H1 (cell line): ENCODE measurements around the gene HOATZ. TPM values are rescaled to one million over a fixed set of nuclear protein-coding genes. Genes with fewer than 3 reads are reported as not detected.

ENCODE experiments used
- CTCF ChIA-PET: fragments of 300-600 bp; sonication (Branson Sonifier 250); formaldehyde crosslinking; loops from one replicate; lab custom pipeline; 2021; ENCODE audit not compliant: partially characterized antibody; lab: Charles Lee
- POLR2A ChIA-PET: fragments of 300-600 bp; sonication (Branson Sonifier 250); formaldehyde crosslinking; loops from one replicate; lab custom pipeline; 2021; ENCODE audit warnings: inconsistent platforms; ENCODE audit not compliant: partially characterized antibody; lab: Charles Lee
- DNase-seq, 2 experiments: peaks; one replicate each; pipeline versions ENCODE4 v3.0.0 to v3.0.0-alpha.2; 2010 to 2022; ENCODE audit warnings: low spot score in 2 of 2, low read depth in 1 of 2, mixed read lengths in 1 of 2
- FAIRE-seq: peaks from 2 replicates; lab custom pipeline; 2011; peaks lifted over from hg19 to GRCh38; lab: Jason Lieb, UNC
- H2AFZ ChIP-seq: 2 replicates; pipeline ENCODE4 v1.8.1; 2012; ENCODE audit warnings: low read length, inconsistent platforms
- H2AK5ac ChIP-seq: 2 replicates; pipeline ENCODE4 v1.6.1; 2013; ENCODE audit warnings: low read depth, low read length
- H2BK120ac ChIP-seq: replicated peaks from 2 replicates; pipeline ENCODE3; 2013; ENCODE audit warnings: low read depth, low read length, inconsistent platforms
- H2BK12ac ChIP-seq: 2 replicates; pipeline ENCODE4 v1.6.1; 2013; ENCODE audit warnings: low read depth, low read length
- H2BK15ac ChIP-seq: 2 replicates; pipeline ENCODE4 v1.6.1; 2013; ENCODE audit warnings: low read length
- H2BK20ac ChIP-seq: 2 replicates; pipeline ENCODE4 v1.6.1; 2013; ENCODE audit warnings: low read length
- H2BK5ac ChIP-seq: 2 replicates; pipeline ENCODE4 v1.6.1; 2013; ENCODE audit warnings: low read depth, low read length
- H3K14ac ChIP-seq: 2 replicates; pipeline ENCODE4 v1.6.1; 2013; ENCODE audit warnings: inconsistent platforms; ENCODE audit not compliant: insufficient read length
- H3K18ac ChIP-seq: 2 replicates; pipeline ENCODE4 v1.6.1; 2013; ENCODE audit warnings: low read length; ENCODE audit errors: extremely low read depth
- H3K23ac ChIP-seq: 2 replicates; pipeline ENCODE4 v1.6.1; 2013; ENCODE audit warnings: inconsistent platforms; ENCODE audit not compliant: insufficient read length
- H3K23me2 ChIP-seq: 2 replicates; pipeline ENCODE4 v1.6.1; 2013; ENCODE audit warnings: low read depth, low read length
- H3K27ac ChIP-seq: 2 replicates; pipeline ENCODE4 v1.6.1; 2011; ENCODE audit warnings: low read depth, low read length, inconsistent platforms
- H3K27me3 ChIP-seq, 4 experiments: replicated peaks in 1 of 4; 1 replicate in 1 of 4; 2 replicates in 3 of 4; pipeline versions ENCODE4 v1.6.1 to v1.8.1; 2011 to 2013; ENCODE audit warnings: low read length in 3 of 4, mild to moderate bottlenecking in 3 of 4, inconsistent platforms in 2 of 4, mixed read lengths in 2 of 4, moderate library complexity in 1 of 4; ENCODE audit not compliant: control insufficient read depth in 3 of 4, insufficient read depth in 3 of 4; ENCODE audit errors: extremely low read depth in 1 of 4
- H3K36me3 ChIP-seq, 4 experiments: 2 replicates each; pipeline versions ENCODE4 v1.6.1 to v1.8.1; 2011 to 2013; ENCODE audit warnings: mild to moderate bottlenecking in 4 of 4, low read length in 3 of 4, moderate library complexity in 2 of 4, control low read depth in 1 of 4, inconsistent platforms in 1 of 4; ENCODE audit not compliant: insufficient read depth in 4 of 4, control insufficient read depth in 2 of 4
- H3K4ac ChIP-seq: replicated peaks from 2 replicates; pipeline ENCODE3; 2013; ENCODE audit warnings: low read length, low read depth, mixed read lengths, inconsistent platforms; ENCODE audit not compliant: insufficient read length
- H3K4me1 ChIP-seq, 4 experiments: replicated peaks in 1 of 4; 1 replicate in 1 of 4; 2 replicates in 3 of 4; pipeline versions ENCODE4 v1.6.1 to v1.8.1; 2011 to 2013; ENCODE audit warnings: low read length in 3 of 4, inconsistent platforms in 2 of 4, mixed read lengths in 1 of 4; ENCODE audit not compliant: insufficient read depth in 4 of 4, control insufficient read depth in 3 of 4
- H3K4me2 ChIP-seq, 2 experiments: 2 replicates each; pipeline versions ENCODE4 v1.6.1 to v1.8.1; 2011 to 2013; ENCODE audit warnings: low read depth in 2 of 2, low read length in 2 of 2, control low read depth in 1 of 2, inconsistent platforms in 1 of 2, mild to moderate bottlenecking in 1 of 2; ENCODE audit not compliant: insufficient read depth in 1 of 2
- H3K4me3 ChIP-seq, 4 experiments: fragments of 200-600, 300-600 bp in 1 of 4; sonication (generic), shearing (Covaris generic), sonication (Bioruptor Twin) in 1 of 4; 2 replicates each; pipeline versions ENCODE4 v1.5.1 to v1.8.1; 2011 to 2016; ENCODE audit warnings: low read length in 4 of 4, low read depth in 3 of 4, control low read depth in 2 of 4, inconsistent platforms in 2 of 4, mild to moderate bottlenecking in 2 of 4, mixed read lengths in 1 of 4, moderate library complexity in 1 of 4; ENCODE audit not compliant: insufficient read depth in 2 of 4; ENCODE audit errors: extremely low read depth in 1 of 4
- H3K56ac ChIP-seq: replicated peaks from 2 replicates; pipeline ENCODE3; 2013; ENCODE audit warnings: low read depth, mild to moderate bottlenecking, mixed read lengths, low read length, inconsistent platforms; ENCODE audit not compliant: insufficient read length
- H3K79me1 ChIP-seq: 2 replicates; pipeline ENCODE4 v1.6.1; 2013; ENCODE audit warnings: low read depth, low read length, control low read depth
- H3K79me2 ChIP-seq, 2 experiments: 2 replicates each; pipeline versions ENCODE4 v1.6.1 to v1.8.1; 2012 to 2013; ENCODE audit warnings: low read length in 2 of 2, mild to moderate bottlenecking in 2 of 2, inconsistent platforms in 1 of 2; ENCODE audit not compliant: insufficient read depth in 2 of 2, control insufficient read depth in 1 of 2
- H3K9ac ChIP-seq, 4 experiments: replicated peaks in 1 of 4; 1 replicate in 1 of 4; 2 replicates in 3 of 4; pipeline versions ENCODE4 v1.6.1 to v1.8.1; 2011 to 2013; ENCODE audit warnings: low read depth in 3 of 4, low read length in 3 of 4, control low read depth in 2 of 4, mild to moderate bottlenecking in 2 of 4, moderate library complexity in 2 of 4, inconsistent platforms in 1 of 4; ENCODE audit errors: extremely low read depth in 1 of 4
- H3K9me3 ChIP-seq, 2 experiments: 2 replicates each; pipeline versions ENCODE4 v1.6.1 to v1.8.1; 2012 to 2013; ENCODE audit warnings: mild to moderate bottlenecking in 2 of 2, moderate library complexity in 2 of 2, control low read depth in 1 of 2, inconsistent platforms in 1 of 2, low read depth in 1 of 2, low read length in 1 of 2, mixed read lengths in 1 of 2; ENCODE audit not compliant: insufficient read depth in 2 of 2
- H4K20me1 ChIP-seq, 2 experiments: replicated peaks in 1 of 2; 2 replicates each; pipeline versions ENCODE3 to v1.8.1; 2011 to 2013; ENCODE audit warnings: inconsistent platforms in 2 of 2, low read length in 2 of 2, mild to moderate bottlenecking in 1 of 2; ENCODE audit not compliant: insufficient read depth in 2 of 2, control insufficient read depth in 1 of 2
- H4K5ac ChIP-seq: 2 replicates; pipeline ENCODE4 v1.6.1; 2013; ENCODE audit warnings: low read length, low read depth, mixed read lengths, inconsistent platforms; ENCODE audit not compliant: insufficient read length
- H4K8ac ChIP-seq: 2 replicates; pipeline ENCODE4 v1.8.0; 2013; ENCODE audit warnings: mild to moderate bottlenecking, moderate library complexity, low read length, inconsistent platforms; ENCODE audit not compliant: insufficient read depth; ENCODE audit errors: extremely low read depth
- H4K91ac ChIP-seq: replicated peaks from 2 replicates; pipeline ENCODE3; 2013; ENCODE audit warnings: low read length, mixed read lengths, inconsistent platforms; ENCODE audit not compliant: insufficient read length
- CHD1 ChIP-seq: IDR thresholded peaks from 2 replicates; pipeline ENCODE4 v1.6.1; 2012; ENCODE audit warnings: low read depth, low read length, improper control_type of control experiment
- CHD2 ChIP-seq: IDR thresholded peaks from 2 replicates; pipeline ENCODE4 v1.6.1; 2012; ENCODE audit warnings: low read length, improper control_type of control experiment
- GABPA ChIP-seq: IDR thresholded peaks from 2 replicates; pipeline ENCODE4 v1.6.1; 2011; ENCODE audit warnings: mild to moderate bottlenecking, low read length, moderate library complexity, borderline replicate concordance; ENCODE audit not compliant: insufficient read depth
- HDAC2 ChIP-seq, 2 experiments: fragments of 300-600 bp in 1 of 2; sonication (generic) in 1 of 2; IDR thresholded peaks; 2 replicates each; pipeline ENCODE4 v1.6.1; 2011 to 2012; ENCODE audit warnings: low read depth in 2 of 2, low read length in 2 of 2, mild to moderate bottlenecking in 2 of 2, moderate library complexity in 2 of 2, borderline replicate concordance in 1 of 2, inconsistent platforms in 1 of 2
- JUND ChIP-seq: IDR thresholded peaks from 2 replicates; pipeline ENCODE4 v1.6.1; 2011; ENCODE audit warnings: mild to moderate bottlenecking, improper control_type of control experiment, low read length
- KDM5A ChIP-seq: fragments of 200-600 bp; IDR thresholded peaks from 2 replicates; pipeline ENCODE4 v1.7.1; 2012; ENCODE audit warnings: mild to moderate bottlenecking, low read length, inconsistent platforms, mixed read lengths
- POLR2A ChIP-seq, 2 experiments: IDR thresholded peaks; 1 replicate in 1 of 2; 2 replicates in 1 of 2; pipeline ENCODE4 v1.6.1; 2011; ENCODE audit warnings: low read depth in 2 of 2, low read length in 2 of 2, mild to moderate bottlenecking in 2 of 2; ENCODE audit errors: control extremely low read depth in 1 of 2
- POU5F1 ChIP-seq: IDR thresholded peaks from 2 replicates; pipeline ENCODE4 v1.6.1; 2011; ENCODE audit warnings: low read depth, mild to moderate bottlenecking, low read length, moderate library complexity
- RAD21 ChIP-seq, 2 experiments: IDR thresholded peaks in 1 of 2; conservative IDR thresholded peaks in 1 of 2; 2 replicates each; pipeline ENCODE4 v1.6.1; 2011; ENCODE audit warnings: low read depth in 2 of 2, low read length in 2 of 2, improper control_type of control experiment in 1 of 2, inconsistent platforms in 1 of 2, mild to moderate bottlenecking in 1 of 2, moderate library complexity in 1 of 2
- SP1 ChIP-seq: IDR thresholded peaks from 2 replicates; pipeline ENCODE4 v1.6.1; 2011; ENCODE audit warnings: low read depth, low read length
- TAF7 ChIP-seq: optimal IDR thresholded peaks from 2 replicates; pipeline ENCODE3; 2011; ENCODE audit warnings: low read depth, mild to moderate bottlenecking, inconsistent platforms, low read length, moderate library complexity, borderline replicate concordance
- TCF12 ChIP-seq: IDR thresholded peaks from 2 replicates; pipeline ENCODE4 v1.6.1; 2011; ENCODE audit warnings: low read depth, mild to moderate bottlenecking, low read length
- USF2 ChIP-seq: IDR thresholded peaks from 2 replicates; pipeline ENCODE4 v1.6.1; 2011; ENCODE audit warnings: low read length, improper control_type of control experiment
- WGBS, 2 experiments: shearing (Covaris generic) in 1 of 2; methylation state at CpG; one replicate each; pipeline versions ENCODE4 v1.1.6 to v1.1.7; 2013 to 2015; ENCODE audit warnings: low lambda C conversion rate in 2 of 2, mixed read lengths in 2 of 2, inconsistent platforms in 1 of 2, low coverage in 1 of 2, missing lambda C conversion rate in 1 of 2; ENCODE audit not compliant: insufficient replicate concordance in 2 of 2, insufficient coverage in 1 of 2, insufficient read length in 1 of 2; ENCODE audit errors: extremely low coverage in 1 of 2, missing lambda C conversion rate in 1 of 2; 5-methylcytosine and 5-hydroxymethylcytosine counted together
- polyA plus RNA-seq, 7 experiments: library from polyadenylated mRNA; depleted of rRNA in 3 of 7; stranded (reverse) in 5 of 7; unstranded in 2 of 7; fragments of >200 nt in 5 of 7; fragments of 200-250 nt in 2 of 7; gene quantifications; 1 replicate in 5 of 7; 2 replicates in 1 of 7; 4 replicates in 1 of 7; pipeline versions ENCODE4 v1.2.1 to v1.2.3, GENCODE V29; 2011 to 2013; ENCODE audit warnings: missing spikeins in 2 of 7, mixed read lengths in 2 of 7
- total RNA-seq: library from RNA; stranded (reverse); fragmentation: NEBNext Ultra II Directional; extraction: Animal tissue kit (Norgen Biotek cat#: 25700); gene quantifications from 2 replicates; pipeline ENCODE4 v1.2.1, GENCODE V29; 2021

The HOATZ gene
- total and polyA plus RNA-seq, 2 of the 8 experiments (the other 6 are each of a cell fraction or from before 2014, with no cell fraction given): not detected

- no peak overlapping the region for H4K8ac ChIP-seq
- H3K23me2 ChIP-seq: no peaks in the 10 kb centered on the region
- no peak for FAIRE-seq
- CTCF ChIA-PET: interaction anchor here (0.8 to 2.2 kb wide), 4 partner anchors 14 to 245 kb away, joined by 3 to 6 read pairs (median 4); no protein-coding TSS in a partner anchor
- no peak overlapping the region for H3K23ac ChIP-seq
- no peak overlapping the region for H3K14ac ChIP-seq
- no peak overlapping the region for H2BK12ac ChIP-seq
- no peak overlapping the region for H3K9ac ChIP-seq
- H4K5ac ChIP-seq: no peak overlapping the region
- H2BK20ac ChIP-seq: no peak overlapping the region
- H2BK5ac ChIP-seq: no peak overlapping the region
- H3K27me3 ChIP-seq: no peaks in the 10 kb centered on the region
- H3K36me3 ChIP-seq: no peaks in the 10 kb centered on the region
- no peaks in the 10 kb centered on the region for H3K79me1 ChIP-seq
- no peak overlapping the region for H3K27ac ChIP-seq
- no peak overlapping the region for H4K91ac ChIP-seq
- no peaks in the 10 kb centered on the region for H4K20me1 ChIP-seq
- H2AFZ ChIP-seq: no peak overlapping the region
- no peaks in the 10 kb centered on the region for H3K9me3 ChIP-seq
- H3K4me1 ChIP-seq: peaks cover 0 to 4% (median 0%) of the 10 kb centered on the region in 4 experiments; a peak in 1 of 7 replicates
- H3K18ac ChIP-seq: no peak overlapping the region
- WGBS, 2 experiments: 89% methylated on average over 1 of the region's 1 CpG; no CpG with 5 or more reads in 1 of the 2 experiments
- no peaks in the 10 kb centered on the region for H3K79me2 ChIP-seq
- H2AK5ac ChIP-seq: no peak overlapping the region
- H3K4me2 ChIP-seq: no peak overlapping the region
- no peak overlapping the region for H3K4me3 ChIP-seq
- no peak overlapping the region for H3K4ac ChIP-seq
- POLR2A ChIA-PET: no interaction called here
- DNase-seq: no peak
- H2BK15ac ChIP-seq: no peak overlapping the region
- no peak overlapping the region for H3K56ac ChIP-seq
- no peak overlapping the region for H2BK120ac ChIP-seq
- TF ChIP-seq TAF7 (no peak), POLR2A (IDR thresholded peaks at IDR 0.05; ENCODE audit: control extremely low read depth in 1 of 2, low read depth in 2 of 2, low read length in 2 of 2) (no peak), SP1 (no peak), KDM5A (no peak), CHD1 (no peak), RAD21 (IDR thresholded peaks at IDR 0.05 in 1 of 2, conservative IDR thresholded peaks at IDR 0.05 in 1 of 2; ENCODE audit: low read depth in 2 of 2, low read length in 2 of 2) (no peak), GABPA (no peak), CHD2 (no peak), USF2 (no peak), TCF12 (no peak), HDAC2 (IDR thresholded peaks at IDR 0.05; ENCODE audit: borderline replicate concordance in 1 of 2, low read depth in 2 of 2, low read length in 2 of 2) (no peak), JUND (no peak), POU5F1 (no peak)
Observed at GRCh38 chr11:111528557-111528956, 14.0 kb downstream of the HOATZ start.
